ENCODE results near the gene PSEN1. TPM values are rescaled to one million over a fixed set of nuclear protein-coding genes. Genes with fewer than 3 reads are reported as not detected.
"Not testable (repeated sequence)": the region's sequence is repeated elsewhere in the genome, so short reads cannot be mapped to it uniquely, and the experiment has no call there.

PSEN1 gene
- polyA plus RNA-seq, 1 of the 3 experiments (the other 2 are of a cell fraction) = 9.0 TPM

- no peak overlapping the region for H3K27ac ChIP-seq (ENCODE audit: low read depth in 2 of 2, low read length in 1 of 2)
- no peak for DNase-seq
- CTCF ChIA-PET = no interaction called here
- H3K9ac ChIP-seq = no peak overlapping the region
- H2AFZ ChIP-seq (ENCODE audit: low read depth) = no peak overlapping the region
- POLR2A ChIA-PET = no interaction called here
- H3K4me1 ChIP-seq (ENCODE audit: control insufficient read depth in 1 of 2, insufficient read depth in 2 of 2, low read depth in 1 of 2, low read length in 1 of 2) = no peaks in the 10 kb centered on the region
- no peak overlapping the region for H3K4me3 ChIP-seq (ENCODE audit: low read depth in 2 of 2, low read length in 1 of 2)
- H3K9me2 ChIP-seq = no peaks in the 10 kb centered on the region
- peaks cover 4% of the 10 kb centered on the region for H3F3A ChIP-seq (replicated peaks; ENCODE audit: insufficient read depth)
- no peak for TF ChIP-seq POLR2AphosphoS5 (IDR thresholded peaks at IDR 0.05; ENCODE audit: low read depth, low read length)
- no peak for TF ChIP-seq USF1 (IDR thresholded peaks at IDR 0.05; ENCODE audit: borderline replicate concordance, low read depth)
- no peak for TF ChIP-seq TCF12 (IDR thresholded peaks at IDR 0.05)
- TF ChIP-seq, protein P1, sequence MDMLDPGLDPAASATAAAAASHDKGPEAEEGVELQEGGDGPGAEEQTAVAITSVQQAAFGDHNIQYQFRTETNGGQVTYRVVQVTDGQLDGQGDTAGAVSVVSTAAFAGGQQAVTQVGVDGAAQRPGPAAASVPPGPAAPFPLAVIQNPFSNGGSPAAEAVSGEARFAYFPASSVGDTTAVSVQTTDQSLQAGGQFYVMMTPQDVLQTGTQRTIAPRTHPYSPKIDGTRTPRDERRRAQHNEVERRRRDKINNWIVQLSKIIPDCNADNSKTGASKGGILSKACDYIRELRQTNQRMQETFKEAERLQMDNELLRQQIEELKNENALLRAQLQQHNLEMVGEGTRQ (IDR thresholded peaks at IDR 0.05; ENCODE audit: borderline replicate concordance, low read depth, low read length) = no peak
- no peak for TF ChIP-seq EP300 (IDR thresholded peaks at IDR 0.05; ENCODE audit: borderline replicate concordance in 1 of 2, low read depth in 1 of 2, low read length in 1 of 2)
- no peak for TF ChIP-seq CHD2 (IDR thresholded peaks at IDR 0.05; ENCODE audit: low read length, partially characterized antibody)
- no peak for TF ChIP-seq CTCF (IDR thresholded peaks at IDR 0.05)
- TF ChIP-seq MEF2A (IDR thresholded peaks at IDR 0.05; ENCODE audit: borderline replicate concordance, low read depth) = no peak
- TF ChIP-seq ELF1 (IDR thresholded peaks at IDR 0.05) = no peak
- no peaks in the 10 kb centered on the region for H3K79me2 ChIP-seq (ENCODE audit: insufficient read depth)
- H3K27me3 ChIP-seq (ENCODE audit: insufficient read depth) = no peaks in the 10 kb centered on the region
- H3K9me3 ChIP-seq = no peaks in the 10 kb centered on the region
- no peaks in the 10 kb centered on the region for H4K20me1 ChIP-seq (ENCODE audit: insufficient read depth)
- no peak overlapping the region for H3K4me2 ChIP-seq
- H3K36me3 ChIP-seq (replicated peaks in 1 of 2; ENCODE audit: control insufficient read depth in 1 of 2, insufficient read depth in 2 of 2, low read length in 1 of 2) = peaks cover 29 to 42% of the 10 kb centered on the region in 2 experiments
Measured at GRCh38 chr14:73180385-73180805, 44.1 kb downstream of the PSEN1 start.

DNA sequence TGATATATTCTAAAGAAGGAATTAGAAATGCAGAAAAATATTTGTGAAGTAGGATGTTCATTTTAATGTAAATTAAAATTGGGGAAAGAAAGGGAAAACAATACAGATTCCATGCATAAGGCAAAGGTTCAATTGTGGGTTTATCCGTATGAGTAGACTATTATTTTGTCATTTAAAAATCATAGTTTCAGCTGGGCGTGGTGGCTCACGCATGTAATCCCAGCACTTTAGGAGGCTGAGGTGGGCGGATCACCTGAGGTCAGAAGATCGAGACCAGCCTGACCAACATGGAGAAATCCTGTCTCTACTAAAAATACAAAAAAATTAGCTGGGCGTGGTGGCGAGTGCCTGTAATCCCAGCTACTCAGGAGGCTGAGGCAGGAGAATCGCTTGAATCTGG, 44.7 kb downstream of the PSEN1 start:
- H3K36me3 ChIP-seq (replicated peaks in 1 of 2; ENCODE audit: control insufficient read depth in 1 of 2, insufficient read depth in 2 of 2, low read length in 1 of 2) = peaks cover 23 to 36% of the 10 kb centered on the region in 2 experiments
- H4K20me1 ChIP-seq (ENCODE audit: insufficient read depth); H3K4me1 ChIP-seq (ENCODE audit: control insufficient read depth in 1 of 2, insufficient read depth in 2 of 2, low read depth in 1 of 2, low read length in 1 of 2); H2AFZ ChIP-seq (ENCODE audit: low read depth); H3F3A ChIP-seq (replicated peaks; ENCODE audit: insufficient read depth); H3K9me3 ChIP-seq; H3K9ac ChIP-seq; H3K27ac ChIP-seq (ENCODE audit: low read depth in 2 of 2, low read length in 1 of 2); POLR2A ChIA-PET; H3K27me3 ChIP-seq (ENCODE audit: insufficient read depth); H3K79me2 ChIP-seq (ENCODE audit: insufficient read depth); H3K4me3 ChIP-seq (ENCODE audit: low read depth in 2 of 2, low read length in 1 of 2); H3K9me2 ChIP-seq; H3K4me2 ChIP-seq; DNase-seq: not testable (repeated sequence)
- WGBS (ENCODE audit: low lambda C conversion rate) = 93% methylated on average over 8 of the region's 8 CpGs
- CTCF ChIA-PET = interaction anchor here (2.4 kb wide), 1 partner anchor 8 kb away, joined by 10 read pairs; no protein-coding TSS in a partner anchor
